Measurements from ENCODE around the gene ALK.

DNA sequence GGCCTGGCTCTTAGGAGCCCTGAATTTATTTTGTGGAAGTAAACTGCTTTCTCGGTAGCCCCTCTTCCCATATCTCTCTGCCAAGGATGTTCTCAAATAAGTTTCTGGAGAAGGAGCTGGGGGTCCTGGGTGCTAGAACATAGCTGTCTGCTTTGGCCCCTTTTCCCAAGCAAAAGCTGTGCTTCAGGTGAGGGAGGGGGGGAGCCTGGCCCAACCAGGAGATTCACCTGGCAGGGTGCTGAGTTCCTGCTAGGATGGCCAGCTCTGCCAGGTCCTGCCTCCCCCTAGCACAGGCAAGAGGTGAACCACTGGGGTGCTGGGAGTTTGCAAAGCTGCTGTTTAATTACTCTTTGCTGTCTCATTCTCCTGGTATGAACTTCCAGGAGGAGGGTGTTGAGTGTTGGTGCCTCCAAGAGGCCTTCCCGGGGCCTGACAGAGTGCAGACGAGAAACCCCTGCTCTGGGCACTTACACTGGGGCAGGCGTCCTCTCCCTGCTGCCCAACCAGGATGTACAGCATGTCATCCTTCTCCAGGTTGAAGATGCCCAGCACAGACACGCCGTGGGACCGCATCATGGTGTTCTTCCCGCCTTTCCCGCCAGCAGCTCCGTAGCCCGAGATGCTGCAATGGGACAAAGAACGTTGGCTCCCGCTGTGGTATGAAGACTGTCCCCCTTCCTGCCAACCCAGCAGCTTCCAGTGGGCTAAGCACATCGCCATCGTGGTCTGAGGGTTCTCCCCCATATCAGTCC lies 682.0 kb downstream of the ALK start:
- TF ChIP-seq NRF1 (IDR thresholded peaks at IDR 0.05; ENCODE audit: low read depth, low read length) = no peak
- no peak for TF ChIP-seq RCOR1 (IDR thresholded peaks at IDR 0.05; ENCODE audit: low read length)
- TF ChIP-seq, protein P1, sequence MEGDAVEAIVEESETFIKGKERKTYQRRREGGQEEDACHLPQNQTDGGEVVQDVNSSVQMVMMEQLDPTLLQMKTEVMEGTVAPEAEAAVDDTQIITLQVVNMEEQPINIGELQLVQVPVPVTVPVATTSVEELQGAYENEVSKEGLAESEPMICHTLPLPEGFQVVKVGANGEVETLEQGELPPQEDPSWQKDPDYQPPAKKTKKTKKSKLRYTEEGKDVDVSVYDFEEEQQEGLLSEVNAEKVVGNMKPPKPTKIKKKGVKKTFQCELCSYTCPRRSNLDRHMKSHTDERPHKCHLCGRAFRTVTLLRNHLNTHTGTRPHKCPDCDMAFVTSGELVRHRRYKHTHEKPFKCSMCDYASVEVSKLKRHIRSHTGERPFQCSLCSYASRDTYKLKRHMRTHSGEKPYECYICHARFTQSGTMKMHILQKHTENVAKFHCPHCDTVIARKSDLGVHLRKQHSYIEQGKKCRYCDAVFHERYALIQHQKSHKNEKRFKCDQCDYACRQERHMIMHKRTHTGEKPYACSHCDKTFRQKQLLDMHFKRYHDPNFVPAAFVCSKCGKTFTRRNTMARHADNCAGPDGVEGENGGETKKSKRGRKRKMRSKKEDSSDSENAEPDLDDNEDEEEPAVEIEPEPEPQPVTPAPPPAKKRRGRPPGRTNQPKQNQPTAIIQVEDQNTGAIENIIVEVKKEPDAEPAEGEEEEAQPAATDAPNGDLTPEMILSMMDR (IDR thresholded peaks at IDR 0.05) = no peak
- TF ChIP-seq GATA2 (CRISPR knock-in tag; IDR thresholded peaks at IDR 0.05) = no peak
- TF ChIP-seq EP300 (IDR thresholded peaks at IDR 0.05; ENCODE audit: borderline replicate concordance in 1 of 2, low read depth in 1 of 2, low read length in 1 of 2) = no peak
- TF ChIP-seq CHD2 (IDR thresholded peaks at IDR 0.05; ENCODE audit: low read length, partially characterized antibody) = no peak
- no peak for TF ChIP-seq MXI1 (IDR thresholded peaks at IDR 0.05; ENCODE audit: low read depth, low read length)
